Astrocyte (in vitro differentiated cells and primary cell): Measurements from ENCODE around the gene MMP21.

Source experiments
- CTCF ChIP-seq: IDR thresholded peaks from 2 replicates; pipeline ENCODE4 v1.5.1; 2011; ENCODE audit warnings: low read depth, mild to moderate bottlenecking, inconsistent platforms, low read length, moderate library complexity; ENCODE audit not compliant: insufficient read depth
- EZH2 ChIP-seq: IDR thresholded peaks from 2 replicates; pipeline ENCODE4 v1.6.1; 2012; ENCODE audit warnings: mild to moderate bottlenecking, low read length, inconsistent platforms; ENCODE audit not compliant: insufficient read depth

- TF ChIP-seq CTCF = no peak
- TF ChIP-seq EZH2 = no peak
These were observed 4.8 kb downstream of the MMP21 start for GRCh38 chr10:125770844-125771243.
